C4-2B (cell line): ENCODE results near the gene HIGD1C.
A peak's percentile ranks its signal among the peaks of the same experiment; 100 is the strongest.

Experiments
- H3K27ac ChIP-seq: fragments of 450-650 bp; 2 replicates; pipeline ENCODE4 v1.5.1; 2017
- ZFX ChIP-seq: fragments of 450-650 bp; IDR thresholded peaks from 2 replicates; pipeline ENCODE4 v1.6.1; 2017
- TF ChIP-seq, protein P1 (sequence below): fragments of 450-650 bp; conservative IDR thresholded peaks from 2 replicates; pipeline ENCODE4 v1.5.1; 2017; ENCODE audit warnings: mild to moderate bottlenecking

The HIGD1C gene

DNA sequence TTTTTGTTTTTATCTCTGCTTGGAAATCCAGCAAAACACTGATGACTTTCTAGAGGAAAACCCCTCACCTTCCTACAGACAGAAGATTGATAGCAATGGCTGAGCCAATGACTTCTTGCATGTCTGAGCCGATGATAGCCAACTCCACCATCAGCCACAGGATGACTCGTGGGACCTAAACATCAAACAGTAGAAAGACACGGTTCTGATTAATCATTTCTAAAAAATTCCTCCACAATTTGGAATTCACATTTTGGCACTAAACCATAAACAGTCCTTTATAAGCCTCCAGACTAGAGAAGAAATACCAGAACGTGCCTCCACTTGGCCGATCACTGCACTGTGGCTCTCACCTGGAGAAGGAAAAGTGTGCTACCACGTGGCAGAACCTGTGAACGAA is 47.9 kb downstream of the HIGD1C start:
- TF ChIP-seq ZFX: no peak
- TF ChIP-seq, protein P1, sequence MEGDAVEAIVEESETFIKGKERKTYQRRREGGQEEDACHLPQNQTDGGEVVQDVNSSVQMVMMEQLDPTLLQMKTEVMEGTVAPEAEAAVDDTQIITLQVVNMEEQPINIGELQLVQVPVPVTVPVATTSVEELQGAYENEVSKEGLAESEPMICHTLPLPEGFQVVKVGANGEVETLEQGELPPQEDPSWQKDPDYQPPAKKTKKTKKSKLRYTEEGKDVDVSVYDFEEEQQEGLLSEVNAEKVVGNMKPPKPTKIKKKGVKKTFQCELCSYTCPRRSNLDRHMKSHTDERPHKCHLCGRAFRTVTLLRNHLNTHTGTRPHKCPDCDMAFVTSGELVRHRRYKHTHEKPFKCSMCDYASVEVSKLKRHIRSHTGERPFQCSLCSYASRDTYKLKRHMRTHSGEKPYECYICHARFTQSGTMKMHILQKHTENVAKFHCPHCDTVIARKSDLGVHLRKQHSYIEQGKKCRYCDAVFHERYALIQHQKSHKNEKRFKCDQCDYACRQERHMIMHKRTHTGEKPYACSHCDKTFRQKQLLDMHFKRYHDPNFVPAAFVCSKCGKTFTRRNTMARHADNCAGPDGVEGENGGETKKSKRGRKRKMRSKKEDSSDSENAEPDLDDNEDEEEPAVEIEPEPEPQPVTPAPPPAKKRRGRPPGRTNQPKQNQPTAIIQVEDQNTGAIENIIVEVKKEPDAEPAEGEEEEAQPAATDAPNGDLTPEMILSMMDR: no peak
- no peak overlapping the region for H3K27ac ChIP-seq

DNA sequence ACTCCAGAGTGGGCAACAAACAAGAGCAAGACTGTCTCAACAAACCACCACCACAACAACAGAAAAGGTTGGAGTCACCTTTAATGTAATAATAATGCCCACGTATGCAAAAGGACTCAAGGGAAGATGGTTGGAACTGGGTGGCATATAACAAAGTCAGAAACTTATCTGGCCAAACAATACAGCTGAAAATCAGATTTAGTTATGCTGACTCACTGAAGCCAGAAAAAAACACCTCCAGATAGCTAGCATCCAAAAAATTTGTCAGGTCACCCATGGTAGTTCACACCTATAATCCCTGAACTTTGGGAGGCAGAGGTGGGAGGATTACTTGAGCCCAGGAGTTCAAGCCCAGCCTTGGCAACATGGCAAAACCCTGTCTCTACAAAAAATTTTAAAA is 49.5 kb downstream of the HIGD1C start:
- no peak overlapping the region for H3K27ac ChIP-seq
- TF ChIP-seq, protein P1: no peak
- no peak for TF ChIP-seq ZFX

DNA sequence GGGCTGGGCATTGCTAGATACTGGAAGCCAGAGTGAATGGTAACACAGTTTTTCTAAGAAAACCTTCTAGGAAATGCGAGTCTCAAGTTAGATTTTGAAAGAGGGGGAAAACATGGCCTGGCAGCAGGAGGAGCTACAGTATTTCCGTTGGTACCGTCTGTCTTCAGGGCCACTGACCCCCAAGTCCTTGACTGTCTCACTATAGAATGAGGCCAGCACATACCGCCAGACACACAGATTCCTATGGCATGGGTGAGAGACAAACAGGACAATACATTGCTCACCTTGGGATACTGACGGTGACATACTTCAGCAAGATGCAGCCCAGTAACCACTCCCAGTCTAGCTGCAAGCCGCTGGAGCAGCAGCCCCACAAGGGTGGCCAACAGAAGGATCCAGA is 52.2 kb downstream of the HIGD1C start:
- no peak for TF ChIP-seq ZFX
- TF ChIP-seq, protein P1: no peak
- no peak overlapping the region for H3K27ac ChIP-seq

DNA sequence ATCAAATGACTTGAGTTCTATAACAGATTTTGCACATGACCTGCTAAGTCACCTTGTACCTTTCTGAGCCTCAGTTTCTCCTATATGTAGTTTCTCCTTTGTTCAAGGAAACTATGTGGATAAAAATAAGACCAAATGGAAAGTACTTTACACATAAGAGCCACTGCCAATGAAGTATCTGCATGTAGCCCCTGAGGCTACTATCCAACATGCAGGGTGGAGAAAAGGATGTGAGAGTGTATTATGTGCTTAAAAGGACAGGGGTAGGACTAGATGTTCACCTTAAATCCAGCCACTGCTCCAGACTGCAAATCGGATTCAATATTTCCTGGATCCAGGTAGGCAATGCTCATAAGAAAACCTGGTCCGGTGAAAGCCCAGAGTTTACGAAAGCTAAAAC is 52.7 kb downstream of the HIGD1C start:
- H3K27ac ChIP-seq: peak overlapping the region; percentile 69; the same call in 1 of the 2 replicates
- TF ChIP-seq, protein P1: no peak
- no peak for TF ChIP-seq ZFX

DNA sequence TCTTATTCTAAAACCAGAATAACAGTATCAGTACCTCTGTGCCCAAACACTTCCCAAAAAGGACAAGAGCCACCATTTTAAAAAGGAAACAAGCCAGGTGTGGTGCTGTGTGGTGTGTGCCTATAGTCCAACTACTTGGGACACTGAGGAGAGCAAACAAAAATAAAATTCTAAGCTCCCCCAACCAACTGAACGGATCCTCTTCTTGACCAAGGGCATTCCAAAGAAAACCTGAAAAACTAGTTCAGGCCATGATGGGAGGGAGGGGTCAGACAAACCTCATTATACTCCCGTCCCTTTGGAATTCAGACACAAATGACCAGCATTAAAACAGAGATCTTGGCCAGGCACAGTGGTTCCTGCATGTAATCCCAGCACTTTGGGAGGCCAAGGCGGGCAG is 53.3 kb downstream of the HIGD1C start:
- TF ChIP-seq, protein P1: no peak
- TF ChIP-seq ZFX: no peak
- H3K27ac ChIP-seq: peak overlapping the region; percentile 69

DNA sequence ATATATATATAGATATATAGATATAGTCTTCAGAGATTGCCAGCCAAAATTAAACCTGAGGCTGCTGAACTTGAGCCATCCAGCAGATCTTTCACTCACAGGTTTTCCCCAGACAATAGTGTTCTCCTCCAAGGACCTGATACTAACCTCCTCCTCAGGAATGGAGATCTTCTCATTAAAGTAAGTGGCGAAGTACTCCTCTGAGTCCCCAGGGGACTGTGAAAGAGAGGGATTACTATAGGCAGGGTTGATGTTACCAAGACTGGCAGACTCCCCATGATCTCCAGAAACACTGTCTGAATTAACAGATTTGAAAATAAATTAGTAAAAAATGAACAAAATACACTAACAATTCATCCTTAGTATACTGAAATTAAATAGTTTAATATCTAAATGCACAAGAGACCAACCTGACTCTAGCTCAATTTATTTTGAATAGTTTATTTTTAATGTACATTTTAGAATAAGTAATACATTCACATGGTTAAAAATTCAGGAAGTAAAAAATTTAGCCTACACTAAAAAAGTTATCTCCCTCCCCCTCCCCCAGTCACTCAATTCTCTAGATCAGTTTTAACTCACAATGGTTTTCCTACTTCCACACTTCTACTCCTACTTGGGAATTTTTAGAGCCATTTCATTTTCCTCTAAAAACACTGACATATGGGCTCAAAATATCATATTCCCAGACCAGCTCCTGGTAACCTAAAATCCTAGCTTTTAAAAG is 56.1 kb downstream of the HIGD1C start:
- no peak for TF ChIP-seq ZFX
- TF ChIP-seq, protein P1: no peak

DNA sequence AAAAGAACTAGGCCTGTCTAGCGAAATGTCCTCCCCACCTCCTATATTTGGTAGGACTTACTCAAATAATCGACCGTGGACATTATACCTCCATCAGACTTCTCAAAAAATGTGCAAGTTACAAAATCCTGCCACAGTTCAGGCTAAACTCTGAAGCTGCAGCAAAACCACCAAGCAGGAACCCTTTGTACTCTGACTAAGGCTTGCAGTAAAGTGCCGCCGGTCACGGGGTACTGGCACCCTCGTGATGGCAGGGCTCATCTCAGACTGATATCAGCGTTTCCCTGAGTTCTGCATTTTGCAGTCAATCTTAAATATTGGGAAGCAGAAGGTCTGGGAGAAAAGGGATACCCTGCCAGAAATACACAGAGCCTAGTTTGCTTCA is 56.7 kb downstream of the HIGD1C start:
- no peak overlapping the region for H3K27ac ChIP-seq
- TF ChIP-seq, protein P1: no peak

More for the DNA sequence above, 56.1 kb downstream of the HIGD1C start:
- no peak overlapping the region for H3K27ac ChIP-seq
